MM.1S (cell line): ENCODE results near the gene TMEM272.

Source experiments
- EZH2 ChIP-seq: fragments of 300-600 bp; sonication (generic); optimal IDR thresholded peaks from 2 replicates; pipeline ENCODE3; 2017; ENCODE audit warnings: low read depth, mild to moderate bottlenecking, antibody characterized with exemption, low read length, mixed read lengths
- EZH2phosphoT487 ChIP-seq: fragments of 300-600 bp; sonication (generic); IDR thresholded peaks from 2 replicates; pipeline ENCODE4 v1.6.1; 2018; ENCODE audit warnings: antibody characterized with exemption, low read length
- TF ChIP-seq, protein P1 (sequence below): fragments of 300-600 bp; sonication (generic); IDR thresholded peaks from 2 replicates; pipeline ENCODE4 v1.5.1; 2016; ENCODE audit warnings: antibody characterized with exemption, low read length, mixed read lengths

DNA sequence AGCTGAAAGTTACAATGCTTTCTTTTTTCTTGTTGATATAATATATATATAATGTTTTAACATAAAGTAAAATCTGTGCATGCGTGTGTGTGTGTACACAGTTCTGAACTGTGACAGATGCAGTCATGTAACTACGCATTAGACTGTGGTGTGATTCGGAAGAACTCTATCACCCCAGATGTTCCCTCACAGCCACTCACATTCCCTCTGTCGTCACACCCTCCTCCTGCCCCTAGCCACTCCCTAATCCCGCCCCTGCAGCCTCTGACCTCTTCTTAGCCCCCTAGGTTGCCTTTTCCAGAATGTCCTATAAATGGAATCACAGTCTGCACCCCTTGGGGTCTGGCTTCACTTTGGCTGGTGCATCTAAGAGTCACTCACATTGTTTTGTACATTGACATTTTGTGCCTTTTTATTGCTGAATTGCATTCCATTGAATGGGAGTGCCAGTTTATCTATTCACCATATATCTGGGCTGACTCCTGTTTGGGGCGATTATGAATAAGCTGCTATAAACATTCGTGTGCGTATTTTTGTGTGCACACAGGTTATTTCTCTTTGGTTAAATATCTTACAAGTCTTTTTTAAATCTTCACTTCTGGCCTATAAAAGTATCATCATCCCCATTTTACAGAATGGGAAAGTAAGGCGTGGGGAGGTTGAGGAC, 61.4 kb downstream of the TMEM272 start:
- TF ChIP-seq, protein P1, sequence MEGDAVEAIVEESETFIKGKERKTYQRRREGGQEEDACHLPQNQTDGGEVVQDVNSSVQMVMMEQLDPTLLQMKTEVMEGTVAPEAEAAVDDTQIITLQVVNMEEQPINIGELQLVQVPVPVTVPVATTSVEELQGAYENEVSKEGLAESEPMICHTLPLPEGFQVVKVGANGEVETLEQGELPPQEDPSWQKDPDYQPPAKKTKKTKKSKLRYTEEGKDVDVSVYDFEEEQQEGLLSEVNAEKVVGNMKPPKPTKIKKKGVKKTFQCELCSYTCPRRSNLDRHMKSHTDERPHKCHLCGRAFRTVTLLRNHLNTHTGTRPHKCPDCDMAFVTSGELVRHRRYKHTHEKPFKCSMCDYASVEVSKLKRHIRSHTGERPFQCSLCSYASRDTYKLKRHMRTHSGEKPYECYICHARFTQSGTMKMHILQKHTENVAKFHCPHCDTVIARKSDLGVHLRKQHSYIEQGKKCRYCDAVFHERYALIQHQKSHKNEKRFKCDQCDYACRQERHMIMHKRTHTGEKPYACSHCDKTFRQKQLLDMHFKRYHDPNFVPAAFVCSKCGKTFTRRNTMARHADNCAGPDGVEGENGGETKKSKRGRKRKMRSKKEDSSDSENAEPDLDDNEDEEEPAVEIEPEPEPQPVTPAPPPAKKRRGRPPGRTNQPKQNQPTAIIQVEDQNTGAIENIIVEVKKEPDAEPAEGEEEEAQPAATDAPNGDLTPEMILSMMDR = no peak
- TF ChIP-seq EZH2 = no peak
- no peak for TF ChIP-seq EZH2phosphoT487
